C4-2B (cell line): ENCODE results near the gene POU6F2.

Source experiments
- CTCF ChIP-seq: fragments of 450-650 bp; conservative IDR thresholded peaks from 2 replicates; pipeline ENCODE4 v1.5.1; 2017; ENCODE audit warnings: mild to moderate bottlenecking
- ZFX ChIP-seq: fragments of 450-650 bp; IDR thresholded peaks from 2 replicates; pipeline ENCODE4 v1.6.1; 2017

GRCh38 chr7:39517240-39517639 lies 539.5 kb downstream of the POU6F2 start:
- TF ChIP-seq CTCF (no peak), ZFX (no peak)
